ENCODE measurements around the gene MTHFSD. TPM values are rescaled to one million over a fixed set of nuclear protein-coding genes. Genes with fewer than 3 reads are reported as not detected.

Gene MTHFSD
- total RNA-seq, 1 experiment from 2014 or later: 47.8 TPM

- Mint-ChIP-seq H3K36me3 (ENCODE audit: insufficient read depth, unreplicated experiment) (peaks cover 73% of the 10 kb centered on the region), H3K27ac (ENCODE audit: unreplicated experiment) (no peak overlapping the region), H3K4me3 (ENCODE audit: low read depth, unreplicated experiment) (no peak overlapping the region), H3K9me3 (ENCODE audit: low read depth, unreplicated experiment) (no peaks in the 10 kb centered on the region), H3K4me1 (ENCODE audit: low read depth, unreplicated experiment) (peaks cover 44% of the 10 kb centered on the region), H3K27me3 (ENCODE audit: unreplicated experiment) (no peaks in the 10 kb centered on the region)
- no peak for TF ChIP-seq CTCF (IDR thresholded peaks at IDR 0.05; ENCODE audit: unreplicated experiment)
- no peak for DNase-seq
- CTCF ChIA-PET: no interaction called here
- intact Hi-C loops (cut with micrococcal nuclease; ENCODE audit: unreplicated experiment): no loop called here
- no TSS peak for BruUV-seq (replicated peaks)
Measured at GRCh38 chr16:86573215-86573614, 18.2 kb upstream of the MTHFSD start.

DNA sequence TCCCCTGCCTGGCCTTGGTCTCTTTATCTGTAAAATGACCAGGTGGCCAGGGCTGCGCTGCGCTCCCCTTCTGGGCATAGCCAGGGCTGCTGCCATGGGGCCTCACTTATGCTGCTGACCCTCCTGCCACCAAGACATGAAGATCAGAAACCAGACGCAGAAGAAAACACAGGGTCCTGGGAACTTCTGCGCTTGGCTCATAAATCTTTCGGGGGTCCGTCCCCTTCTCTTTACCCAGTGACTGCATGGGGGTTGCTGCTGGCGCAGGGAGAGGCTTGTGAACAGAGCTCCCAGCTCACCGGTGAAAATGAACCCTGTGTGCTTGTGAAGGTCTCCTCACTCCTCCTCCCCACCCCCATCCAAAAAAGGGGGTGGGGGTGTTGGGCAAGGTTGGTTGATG lies 17.6 kb upstream of the MTHFSD start:
- CTCF ChIA-PET: no interaction called here
- H3K36me3 Mint-ChIP-seq (ENCODE audit: insufficient read depth, unreplicated experiment): peaks cover 73% of the 10 kb centered on the region
- no peaks in the 10 kb centered on the region for H3K9me3 Mint-ChIP-seq (ENCODE audit: low read depth, unreplicated experiment)
- no peak for DNase-seq
- no peak for TF ChIP-seq CTCF (IDR thresholded peaks at IDR 0.05; ENCODE audit: unreplicated experiment)
- H3K27ac Mint-ChIP-seq (ENCODE audit: unreplicated experiment): no peak overlapping the region
- peaks cover 37% of the 10 kb centered on the region for H3K4me1 Mint-ChIP-seq (ENCODE audit: low read depth, unreplicated experiment)
- H3K27me3 Mint-ChIP-seq (ENCODE audit: unreplicated experiment): no peaks in the 10 kb centered on the region
- no TSS peak for BruUV-seq (replicated peaks)
- intact Hi-C loops (cut with micrococcal nuclease; ENCODE audit: unreplicated experiment): no loop called here
- no peak overlapping the region for H3K4me3 Mint-ChIP-seq (ENCODE audit: low read depth, unreplicated experiment)

GRCh38 chr16:86572041-86572521 lies 17.0 kb upstream of the MTHFSD start:
- Mint-ChIP-seq H3K27me3 (ENCODE audit: unreplicated experiment) (no peaks in the 10 kb centered on the region), H3K27ac (ENCODE audit: unreplicated experiment) (no peak overlapping the region), H3K36me3 (ENCODE audit: insufficient read depth, unreplicated experiment) (peaks cover 73% of the 10 kb centered on the region), H3K4me3 (ENCODE audit: low read depth, unreplicated experiment) (no peak overlapping the region), H3K9me3 (ENCODE audit: low read depth, unreplicated experiment) (no peaks in the 10 kb centered on the region), H3K4me1 (ENCODE audit: low read depth, unreplicated experiment) (peaks cover 32% of the 10 kb centered on the region)
- no peak for DNase-seq
- intact Hi-C loops (cut with micrococcal nuclease; ENCODE audit: unreplicated experiment): no loop called here
- TF ChIP-seq CTCF (IDR thresholded peaks at IDR 0.05; ENCODE audit: unreplicated experiment): no peak
- no TSS peak for BruUV-seq (replicated peaks)
- CTCF ChIA-PET: no interaction called here

DNA sequence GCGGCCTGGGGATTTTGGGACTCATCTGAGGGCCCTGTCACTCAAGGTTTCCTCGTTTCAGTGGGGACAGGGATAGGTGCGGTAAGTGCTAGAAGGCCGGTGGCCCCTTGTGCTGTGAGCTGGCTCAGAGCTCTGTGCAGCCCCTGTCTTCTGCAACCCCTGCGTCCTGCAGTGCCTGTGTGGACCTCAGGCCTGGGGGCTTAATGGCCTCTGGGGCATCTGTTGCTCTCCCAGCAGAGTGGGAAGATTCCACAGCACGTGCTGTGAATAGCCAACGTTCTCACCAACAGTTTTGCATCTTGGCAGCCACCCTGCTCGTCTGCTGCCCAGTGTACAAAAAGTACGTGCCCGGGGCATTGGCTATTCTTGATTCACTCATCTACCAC lies 16.5 kb upstream of the MTHFSD start:
- DNase-seq: no peak
- Mint-ChIP-seq H3K4me3 (ENCODE audit: low read depth, unreplicated experiment) (peak overlapping the region; percentile 96), H3K9me3 (ENCODE audit: low read depth, unreplicated experiment) (no peaks in the 10 kb centered on the region), H3K27ac (ENCODE audit: unreplicated experiment) (no peak overlapping the region), H3K36me3 (ENCODE audit: insufficient read depth, unreplicated experiment) (peaks cover 73% of the 10 kb centered on the region), H3K27me3 (ENCODE audit: unreplicated experiment) (no peaks in the 10 kb centered on the region), H3K4me1 (ENCODE audit: low read depth, unreplicated experiment) (peaks cover 28% of the 10 kb centered on the region)
- BruUV-seq (replicated peaks): no TSS peak
- TF ChIP-seq CTCF (IDR thresholded peaks at IDR 0.05; ENCODE audit: unreplicated experiment): no peak
- intact Hi-C loops (cut with micrococcal nuclease; ENCODE audit: unreplicated experiment): no loop called here
- CTCF ChIA-PET: no interaction called here

All from Calu3 (cell line).